ENCODE data around the gene SETD2. TPM values are rescaled to one million over a fixed set of nuclear protein-coding genes. Genes with fewer than 3 reads are reported as not detected.
"Not testable (repeated sequence)": the region's sequence is repeated elsewhere in the genome, so short reads cannot be mapped to it uniquely, and the experiment has no call there.

Gene SETD2
- 28.7 TPM for total RNA-seq
- long read RNA-seq, partial matches to known transcripts = 16 of 20 reads
- long read RNA-seq, other reads (novel, unspliced or antisense) = 4 of 20 reads

DNA sequence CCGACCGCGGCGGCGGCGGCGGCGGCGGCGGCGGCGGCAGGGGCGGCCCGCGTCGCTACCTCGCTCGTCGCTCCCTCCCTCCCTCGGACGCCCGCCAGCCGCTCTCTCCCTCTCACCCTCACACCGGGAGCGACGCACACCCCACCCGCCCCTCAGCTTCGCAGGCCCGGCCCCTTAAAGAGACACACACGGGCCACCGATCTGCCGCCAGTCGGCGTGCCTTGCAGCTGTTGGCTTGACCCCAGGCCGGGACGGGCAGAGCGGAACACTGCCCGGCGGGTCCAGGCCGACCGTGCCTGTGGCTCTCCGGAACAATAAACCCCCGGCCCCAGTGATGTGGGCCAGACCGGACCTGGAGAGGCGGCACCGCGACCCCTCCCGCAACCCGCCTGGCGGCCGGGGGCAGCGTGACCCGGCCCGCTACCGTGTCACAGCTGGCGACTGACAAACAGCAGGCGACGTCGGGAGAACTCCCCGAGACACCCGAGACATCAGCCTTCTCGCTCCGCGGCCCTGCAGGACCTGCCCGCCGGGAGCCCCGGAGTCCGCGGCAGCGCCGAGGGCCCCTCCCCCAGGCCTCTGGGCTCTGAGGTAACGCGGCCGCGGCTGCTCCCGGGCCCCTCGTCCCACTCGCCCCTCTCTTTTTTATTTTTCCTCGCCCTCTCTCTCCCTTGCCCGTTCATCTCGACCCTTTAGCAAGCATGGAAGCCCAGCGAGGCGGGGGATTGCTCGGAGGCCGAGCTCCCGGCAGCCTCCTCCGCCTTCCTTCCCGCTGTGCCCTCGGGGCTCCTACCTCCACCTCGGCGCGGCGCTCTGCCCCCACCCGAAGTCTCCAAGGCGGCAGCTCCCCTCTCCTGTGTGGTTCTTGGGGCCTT lies at the start of gene SETD2:
TSS of gene SETD2 (minus strand) at position 107 of the 875 bp plus-strand sequence. CDS start 189 bp downstream, outside the sequence.
- ATAC-seq = peak; percentile 97
- peak; percentile 97 for DNase-seq
- intact Hi-C loops (cut with micrococcal nuclease) = no loop called here

GRCh38 chr3:47210863-47211405 lies 47.0 kb upstream of the SETD2 start:
- intact Hi-C loops (cut with micrococcal nuclease) = no loop called here
- no peak for ATAC-seq
- no peak for DNase-seq

DNA sequence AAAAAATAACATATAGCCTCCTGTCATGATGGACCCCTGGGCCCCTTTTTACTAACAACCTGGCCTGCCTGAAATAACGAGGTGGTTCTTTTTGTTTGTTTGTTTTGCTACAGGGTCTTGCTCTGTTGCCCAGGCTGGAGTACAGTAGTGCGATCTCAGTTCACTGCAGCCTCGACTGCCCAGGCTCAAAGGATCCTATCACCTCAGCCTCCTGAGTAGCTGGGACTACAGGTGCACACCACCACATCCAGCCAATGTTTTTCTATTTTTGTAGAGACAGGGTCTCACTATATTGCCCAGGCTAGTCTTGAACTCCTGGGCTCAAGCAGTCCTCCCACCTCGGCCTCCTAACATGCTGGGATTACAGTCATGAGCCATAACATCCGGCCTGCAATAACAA lies 42.1 kb upstream of the SETD2 start:
- ATAC-seq; DNase-seq; intact Hi-C loops (cut with micrococcal nuclease): not testable (repeated sequence)

DNA sequence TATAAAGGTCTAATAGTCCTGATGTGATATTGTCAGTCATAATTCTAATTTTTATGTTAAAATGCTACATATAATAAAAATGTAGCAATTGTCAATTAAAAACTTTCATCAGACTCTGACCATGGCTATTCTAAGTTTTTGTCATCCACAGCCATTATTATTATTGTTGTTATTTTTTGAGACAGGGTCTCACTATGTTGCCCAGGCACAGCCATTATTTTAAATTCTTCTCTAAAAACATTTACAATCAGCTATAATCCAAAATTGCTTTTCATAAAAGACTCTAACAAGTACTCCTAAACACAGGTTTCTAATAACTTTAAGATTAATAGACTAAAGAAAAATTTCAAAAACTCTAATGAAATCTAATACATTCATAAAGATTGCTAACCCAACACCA lies 41.0 kb upstream of the SETD2 start:
- DNase-seq (no peak), ATAC-seq (no peak)
- intact Hi-C loops (cut with micrococcal nuclease) = no loop called here

- no peak for DNase-seq
- intact Hi-C loops (cut with micrococcal nuclease) = no loop called here
- no peak for ATAC-seq
Observed at GRCh38 chr3:47202542-47202941, 38.6 kb upstream of the SETD2 start.

- intact Hi-C loops (cut with micrococcal nuclease) = no loop called here
- DNase-seq = no peak
- ATAC-seq = no peak
Observed at GRCh38 chr3:47197287-47197686, 33.4 kb upstream of the SETD2 start.

- ATAC-seq = no peak
- intact Hi-C loops (cut with micrococcal nuclease) = no loop called here
- DNase-seq = no peak
Observed at GRCh38 chr3:47194994-47195393, 31.1 kb upstream of the SETD2 start.

GRCh38 chr3:47193871-47194859 lies 30.3 kb upstream of the SETD2 start:
- intact Hi-C loops (cut with micrococcal nuclease) = no loop called here
- ATAC-seq = no peak
- no peak for DNase-seq

DNA sequence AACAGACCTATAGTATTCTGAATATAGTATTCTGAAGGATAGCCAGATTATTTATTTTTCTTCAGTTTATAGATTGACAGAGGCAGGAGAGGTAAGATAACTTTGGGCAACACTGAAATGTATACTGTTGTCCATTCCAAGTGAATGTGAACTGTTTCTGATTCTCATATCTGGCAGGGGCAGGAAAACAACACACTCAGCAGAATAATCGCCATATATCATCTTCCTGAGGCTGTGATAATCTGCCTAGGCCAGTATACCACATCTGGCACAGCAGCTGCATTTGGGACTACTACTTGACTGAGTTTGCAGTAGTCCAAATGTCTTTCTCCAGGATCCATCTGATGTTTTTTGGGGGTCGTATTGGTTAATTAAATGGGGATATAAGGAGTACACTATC lies 22.4 kb upstream of the SETD2 start:
- intact Hi-C loops (cut with micrococcal nuclease) = no loop called here
- DNase-seq (no peak), ATAC-seq (no peak)

GRCh38 chr3:47181685-47182084 lies 17.8 kb upstream of the SETD2 start:
- intact Hi-C loops (cut with micrococcal nuclease); ATAC-seq; DNase-seq: not testable (repeated sequence)

- ATAC-seq; intact Hi-C loops (cut with micrococcal nuclease); DNase-seq: not testable (repeated sequence)
Observed at GRCh38 chr3:47180011-47180410, 16.1 kb upstream of the SETD2 start.

DNA sequence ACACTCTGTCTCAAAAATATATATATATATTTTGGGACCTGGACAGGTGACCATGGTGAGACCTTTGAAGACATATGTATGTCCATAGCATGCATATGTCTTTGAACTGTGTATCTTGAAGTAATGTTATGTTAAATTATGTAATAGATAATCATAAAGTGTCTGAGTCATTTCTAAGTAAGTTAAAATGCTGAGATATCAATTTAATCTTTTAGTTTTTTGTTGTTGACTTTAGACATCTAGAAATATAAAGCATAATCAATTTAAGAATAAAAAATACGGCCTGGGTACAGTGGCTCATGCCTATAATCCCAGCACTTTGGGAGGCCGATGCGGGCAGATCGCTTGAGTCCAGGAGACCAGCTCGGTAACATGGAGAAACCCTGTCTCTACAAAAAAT lies 12.7 kb upstream of the SETD2 start:
- DNase-seq (no peak), ATAC-seq (no peak)
- intact Hi-C loops (cut with micrococcal nuclease) = no loop called here

GRCh38 chr3:47163169-47164006 lies 525 bp downstream of the SETD2 start:
- peak; percentile 73 for DNase-seq
- intact Hi-C loops (cut with micrococcal nuclease) = no loop called here
- peak; percentile 39 for ATAC-seq

- intact Hi-C loops (cut with micrococcal nuclease) = no loop called here
- DNase-seq = no peak
- ATAC-seq = no peak
Observed at GRCh38 chr3:47162697-47163168, 1.2 kb downstream of the SETD2 start.

- DNase-seq (no peak), ATAC-seq (no peak)
- intact Hi-C loops (cut with micrococcal nuclease) = no loop called here
Observed at GRCh38 chr3:47161983-47162696, 1.8 kb downstream of the SETD2 start.

DNA sequence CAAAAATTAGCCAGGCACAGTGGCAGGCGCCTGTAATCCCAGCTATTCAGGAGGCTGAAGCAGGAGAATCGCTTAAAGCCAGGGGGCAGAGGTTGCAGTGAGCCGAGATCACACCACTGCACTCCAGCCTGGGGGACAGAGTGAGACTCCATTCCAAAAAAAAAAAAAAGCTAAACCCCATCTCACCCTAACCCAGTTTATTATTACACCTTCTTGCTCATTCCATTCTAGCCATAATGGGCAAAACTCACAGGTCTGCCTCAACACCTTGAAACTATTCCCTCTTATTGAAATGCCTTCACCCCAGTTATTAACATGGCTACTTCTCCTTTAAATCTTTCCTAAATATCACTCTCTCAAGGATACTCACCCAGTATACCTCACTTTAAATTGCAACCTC lies 4.1 kb downstream of the SETD2 start:
- no peak for DNase-seq
- intact Hi-C loops (cut with micrococcal nuclease) = no loop called here
- ATAC-seq = no peak

- intact Hi-C loops (cut with micrococcal nuclease) = no loop called here
- DNase-seq = no peak
- no peak for ATAC-seq
Observed at GRCh38 chr3:47158208-47158607, 5.7 kb downstream of the SETD2 start.

- intact Hi-C loops (cut with micrococcal nuclease) = no loop called here
- DNase-seq (no peak), ATAC-seq (no peak)
Observed at GRCh38 chr3:47156396-47156795, 7.5 kb downstream of the SETD2 start.
